ENCODE results near the gene C1orf21.

C1orf21 gene

GRCh38 chr1:184614667-184615066 is 227.8 kb downstream of the C1orf21 start:
- DNase-seq (ENCODE audit: insufficient read length, low spot score) (no peak), FAIRE-seq (no peak)
- TF ChIP-seq POU2F2 (IDR thresholded peaks at IDR 0.05; ENCODE audit: low read depth, low read length) (no peak), PAX5 (IDR thresholded peaks at IDR 0.05; ENCODE audit: insufficient read depth, low read length, severe bottlenecking) (no peak), TAF1 (IDR thresholded peaks at IDR 0.05; ENCODE audit: low read depth, low read length) (no peak), POLR2AphosphoS5 (IDR thresholded peaks at IDR 0.05; ENCODE audit: low read depth, low read length) (no peak), SPI1 (IDR thresholded peaks at IDR 0.05; ENCODE audit: low read depth, low read length) (no peak), POLR2A (IDR thresholded peaks at IDR 0.05; ENCODE audit: low read depth, low read length) (no peak)

GRCh38 chr1:184615301-184615700 is 228.5 kb downstream of the C1orf21 start:
- DNase-seq (ENCODE audit: insufficient read length, low spot score), result no peak
- TF ChIP-seq POU2F2 (IDR thresholded peaks at IDR 0.05; ENCODE audit: low read depth, low read length), result no peak
- TF ChIP-seq TAF1 (IDR thresholded peaks at IDR 0.05; ENCODE audit: low read depth, low read length), result no peak
- TF ChIP-seq POLR2A (IDR thresholded peaks at IDR 0.05; ENCODE audit: low read depth, low read length), result no peak
- TF ChIP-seq SPI1 (IDR thresholded peaks at IDR 0.05; ENCODE audit: low read depth, low read length), result peak; percentile 18; the same call in 1 of the 2 replicates
- TF ChIP-seq POLR2AphosphoS5 (IDR thresholded peaks at IDR 0.05; ENCODE audit: low read depth, low read length), result no peak

GRCh38 chr1:184616504-184616903 is 229.7 kb downstream of the C1orf21 start:
- DNase-seq (ENCODE audit: insufficient read length, low spot score), result no peak
- FAIRE-seq, result no peak
- TF ChIP-seq POU2F2 (IDR thresholded peaks at IDR 0.05; ENCODE audit: low read depth, low read length) (no peak), PAX5 (IDR thresholded peaks at IDR 0.05; ENCODE audit: insufficient read depth, low read length, severe bottlenecking) (no peak), POLR2A (IDR thresholded peaks at IDR 0.05; ENCODE audit: low read depth, low read length) (no peak), TAF1 (IDR thresholded peaks at IDR 0.05; ENCODE audit: low read depth, low read length) (no peak), POLR2AphosphoS5 (IDR thresholded peaks at IDR 0.05; ENCODE audit: low read depth, low read length) (no peak), SPI1 (IDR thresholded peaks at IDR 0.05; ENCODE audit: low read depth, low read length) (no peak)

More at GRCh38 chr1:184615301-184615700, 228.5 kb downstream of the C1orf21 start:
- FAIRE-seq, result no peak

- TF ChIP-seq PAX5 (IDR thresholded peaks at IDR 0.05; ENCODE audit: insufficient read depth, low read length, severe bottlenecking) (no peak), POLR2AphosphoS5 (IDR thresholded peaks at IDR 0.05; ENCODE audit: low read depth, low read length) (no peak), POU2F2 (IDR thresholded peaks at IDR 0.05; ENCODE audit: low read depth, low read length) (no peak), TAF1 (IDR thresholded peaks at IDR 0.05; ENCODE audit: low read depth, low read length) (no peak), POLR2A (IDR thresholded peaks at IDR 0.05; ENCODE audit: low read depth, low read length) (no peak), SPI1 (IDR thresholded peaks at IDR 0.05; ENCODE audit: low read depth, low read length) (no peak)
- DNase-seq (ENCODE audit: insufficient read length, low spot score), result no peak
- FAIRE-seq, result no peak
Measured at GRCh38 chr1:184617433-184618029, 230.7 kb downstream of the C1orf21 start.

- TF ChIP-seq TAF1 (IDR thresholded peaks at IDR 0.05; ENCODE audit: low read depth, low read length), result no peak
- TF ChIP-seq POU2F2 (IDR thresholded peaks at IDR 0.05; ENCODE audit: low read depth, low read length), result no peak
- TF ChIP-seq POLR2A (IDR thresholded peaks at IDR 0.05; ENCODE audit: low read depth, low read length), result no peak
- no peak for TF ChIP-seq POLR2AphosphoS5 (IDR thresholded peaks at IDR 0.05; ENCODE audit: low read depth, low read length)
- no peak for TF ChIP-seq PAX5 (IDR thresholded peaks at IDR 0.05; ENCODE audit: insufficient read depth, low read length, severe bottlenecking)
- no peak for TF ChIP-seq SPI1 (IDR thresholded peaks at IDR 0.05; ENCODE audit: low read depth, low read length)
- DNase-seq (ENCODE audit: insufficient read length, low spot score) (no peak), FAIRE-seq (no peak)
Measured at GRCh38 chr1:184618851-184619250, 232.0 kb downstream of the C1orf21 start.

GRCh38 chr1:184620469-184620868 is 233.6 kb downstream of the C1orf21 start:
- FAIRE-seq, result no peak
- no peak for DNase-seq (ENCODE audit: insufficient read length, low spot score)
- TF ChIP-seq POLR2A (IDR thresholded peaks at IDR 0.05; ENCODE audit: low read depth, low read length), result no peak
- peak; percentile 45 for TF ChIP-seq SPI1 (IDR thresholded peaks at IDR 0.05; ENCODE audit: low read depth, low read length)

GRCh38 chr1:184621260-184621659 is 234.4 kb downstream of the C1orf21 start:
- TF ChIP-seq POU2F2 (IDR thresholded peaks at IDR 0.05; ENCODE audit: low read depth, low read length), result no peak
- no peak for TF ChIP-seq SPI1 (IDR thresholded peaks at IDR 0.05; ENCODE audit: low read depth, low read length)
- TF ChIP-seq TAF1 (IDR thresholded peaks at IDR 0.05; ENCODE audit: low read depth, low read length), result no peak
- no peak for TF ChIP-seq POLR2A (IDR thresholded peaks at IDR 0.05; ENCODE audit: low read depth, low read length)
- TF ChIP-seq POLR2AphosphoS5 (IDR thresholded peaks at IDR 0.05; ENCODE audit: low read depth, low read length), result no peak
- TF ChIP-seq PAX5 (IDR thresholded peaks at IDR 0.05; ENCODE audit: insufficient read depth, low read length, severe bottlenecking), result no peak
- no peak for DNase-seq (ENCODE audit: insufficient read length, low spot score)
- FAIRE-seq, result no peak

GRCh38 chr1:184622136-184622823 is 235.5 kb downstream of the C1orf21 start:
- DNase-seq (ENCODE audit: insufficient read length, low spot score), result no peak
- TF ChIP-seq POLR2A (IDR thresholded peaks at IDR 0.05; ENCODE audit: low read depth, low read length) (no peak), POU2F2 (IDR thresholded peaks at IDR 0.05; ENCODE audit: low read depth, low read length) (no peak)
- no peak for FAIRE-seq

- DNase-seq (ENCODE audit: insufficient read length, low spot score) (no peak), FAIRE-seq (no peak)
- TF ChIP-seq PAX5 (IDR thresholded peaks at IDR 0.05; ENCODE audit: insufficient read depth, low read length, severe bottlenecking) (no peak), SPI1 (IDR thresholded peaks at IDR 0.05; ENCODE audit: low read depth, low read length) (no peak), POU2F2 (IDR thresholded peaks at IDR 0.05; ENCODE audit: low read depth, low read length) (no peak), POLR2A (IDR thresholded peaks at IDR 0.05; ENCODE audit: low read depth, low read length) (no peak), POLR2AphosphoS5 (IDR thresholded peaks at IDR 0.05; ENCODE audit: low read depth, low read length) (no peak), TAF1 (IDR thresholded peaks at IDR 0.05; ENCODE audit: low read depth, low read length) (no peak)
Measured at GRCh38 chr1:184623404-184623803, 236.6 kb downstream of the C1orf21 start.

- no peak for TF ChIP-seq SPI1 (IDR thresholded peaks at IDR 0.05; ENCODE audit: low read depth, low read length)
- no peak for TF ChIP-seq POLR2A (IDR thresholded peaks at IDR 0.05; ENCODE audit: low read depth, low read length)
- no peak for TF ChIP-seq PAX5 (IDR thresholded peaks at IDR 0.05; ENCODE audit: insufficient read depth, low read length, severe bottlenecking)
- TF ChIP-seq TAF1 (IDR thresholded peaks at IDR 0.05; ENCODE audit: low read depth, low read length), result no peak
- no peak for TF ChIP-seq POU2F2 (IDR thresholded peaks at IDR 0.05; ENCODE audit: low read depth, low read length)
- no peak for TF ChIP-seq POLR2AphosphoS5 (IDR thresholded peaks at IDR 0.05; ENCODE audit: low read depth, low read length)
- no peak for DNase-seq (ENCODE audit: insufficient read length, low spot score)
- FAIRE-seq, result no peak
Measured at GRCh38 chr1:184624051-184624450, 237.2 kb downstream of the C1orf21 start.

All from GM12891 (cell line).